T-helper 1 cell (primary cell): ENCODE results near the gene GALNT11.
A peak's percentile ranks its signal among the peaks of the same experiment; 100 is the strongest.

Experiments used
- DNase-seq, 5 donors: peaks; one replicate each; pipeline ENCODE4 v3.0.0-alpha.2; 2012 to 2020

The GALNT11 gene

DNA sequence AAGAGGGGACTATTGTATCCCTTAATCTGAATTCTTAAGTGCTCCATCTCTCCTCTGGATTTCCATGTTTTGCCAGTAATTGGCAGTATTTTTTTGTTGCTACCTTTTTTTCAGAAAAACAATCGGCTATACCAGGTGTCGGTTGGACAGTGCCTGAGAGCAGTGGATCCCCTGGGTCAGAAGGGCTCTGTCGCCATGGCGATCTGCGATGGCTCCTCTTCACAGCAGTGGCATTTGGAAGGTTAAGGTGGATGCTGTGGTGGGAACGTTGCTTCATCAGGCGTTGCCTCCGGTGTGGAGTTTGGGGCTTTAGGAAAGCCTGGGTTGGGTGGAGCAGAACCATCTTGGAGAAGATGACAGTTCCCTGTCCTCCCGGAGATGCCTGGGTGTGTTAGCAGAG, 96.0 kb downstream of the GALNT11 start:
- no peak for DNase-seq

DNA sequence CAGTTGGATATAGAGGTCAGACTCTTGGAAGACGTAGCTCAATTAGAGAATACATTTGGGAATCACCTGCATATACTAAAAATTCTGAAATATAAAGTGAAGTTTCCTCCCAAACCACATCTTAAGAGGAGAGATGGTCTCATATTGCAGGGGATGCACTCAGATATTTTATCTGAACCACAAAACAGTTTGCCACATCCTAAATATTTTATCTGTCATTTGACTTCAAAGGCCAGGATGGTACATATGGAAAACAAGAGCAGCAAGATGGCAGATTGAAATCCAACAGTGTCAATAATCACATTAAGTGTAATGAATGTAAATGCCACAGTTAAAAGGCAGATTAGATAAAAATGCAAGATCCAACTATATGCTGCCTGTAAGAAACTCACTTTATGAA, 97.1 kb downstream of the GALNT11 start:
- DNase-seq, result no peak

DNA sequence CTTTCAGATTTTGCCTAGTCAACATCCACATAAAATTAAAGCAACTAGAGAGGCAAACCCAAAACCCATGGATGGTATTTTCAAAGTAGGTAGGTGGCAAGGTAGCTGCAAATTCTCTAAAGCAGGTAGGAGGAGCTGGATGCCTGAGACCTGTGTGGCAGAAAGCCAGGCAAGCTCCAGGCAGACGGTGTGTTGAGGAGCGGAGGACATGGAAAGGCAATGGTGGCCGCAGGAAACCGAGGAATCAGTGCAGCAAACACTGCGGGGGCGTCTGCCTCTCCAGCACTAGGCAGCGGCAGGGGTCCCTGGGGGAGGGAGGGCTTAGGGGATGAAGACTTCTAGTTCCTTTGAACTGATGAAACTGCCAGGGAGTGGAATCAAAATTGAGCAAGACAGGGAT, 101.3 kb downstream of the GALNT11 start:
- DNase-seq, result no peak

DNA sequence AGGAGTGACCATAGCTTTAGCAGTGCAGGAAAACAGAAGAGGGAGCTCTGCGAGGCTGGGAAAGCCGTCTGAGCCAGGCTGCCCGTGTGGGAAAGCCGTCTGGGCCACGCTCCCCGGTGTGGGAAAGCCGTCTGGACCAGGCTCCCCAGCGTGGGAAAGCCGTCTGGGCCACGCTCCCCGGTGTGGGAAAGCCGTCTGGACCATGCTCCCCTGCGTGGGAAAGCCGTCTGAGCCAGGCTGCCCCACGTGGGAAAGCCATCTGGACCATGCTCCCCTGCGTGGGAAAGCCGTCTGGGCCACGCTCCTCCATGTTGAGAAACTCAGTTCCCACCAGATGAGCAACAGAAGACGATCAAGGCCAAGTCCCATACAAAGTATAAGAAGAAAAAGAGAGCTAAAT, 101.8 kb downstream of the GALNT11 start:
- DNase-seq, result no peak

DNA sequence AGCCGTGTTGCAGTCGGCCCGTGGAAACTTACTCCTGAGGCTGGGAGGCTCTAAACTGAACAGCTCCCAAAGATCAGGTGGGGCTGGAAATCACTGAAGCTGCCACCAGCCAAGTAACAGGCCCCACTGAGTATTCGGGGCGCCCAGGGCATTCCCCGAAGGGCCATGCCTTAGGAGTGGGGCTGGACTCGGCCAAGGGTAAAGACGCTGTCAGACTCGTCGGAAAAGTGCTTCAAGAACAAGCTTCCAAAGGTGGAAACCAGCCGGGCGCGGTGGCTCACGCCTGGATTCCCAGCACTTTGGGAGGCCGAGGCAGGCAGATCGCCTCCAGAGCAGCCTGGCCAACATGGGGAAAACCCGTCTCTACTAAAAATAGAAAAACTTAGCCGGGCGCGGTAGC, 102.8 kb downstream of the GALNT11 start:
- no peak for DNase-seq

DNA sequence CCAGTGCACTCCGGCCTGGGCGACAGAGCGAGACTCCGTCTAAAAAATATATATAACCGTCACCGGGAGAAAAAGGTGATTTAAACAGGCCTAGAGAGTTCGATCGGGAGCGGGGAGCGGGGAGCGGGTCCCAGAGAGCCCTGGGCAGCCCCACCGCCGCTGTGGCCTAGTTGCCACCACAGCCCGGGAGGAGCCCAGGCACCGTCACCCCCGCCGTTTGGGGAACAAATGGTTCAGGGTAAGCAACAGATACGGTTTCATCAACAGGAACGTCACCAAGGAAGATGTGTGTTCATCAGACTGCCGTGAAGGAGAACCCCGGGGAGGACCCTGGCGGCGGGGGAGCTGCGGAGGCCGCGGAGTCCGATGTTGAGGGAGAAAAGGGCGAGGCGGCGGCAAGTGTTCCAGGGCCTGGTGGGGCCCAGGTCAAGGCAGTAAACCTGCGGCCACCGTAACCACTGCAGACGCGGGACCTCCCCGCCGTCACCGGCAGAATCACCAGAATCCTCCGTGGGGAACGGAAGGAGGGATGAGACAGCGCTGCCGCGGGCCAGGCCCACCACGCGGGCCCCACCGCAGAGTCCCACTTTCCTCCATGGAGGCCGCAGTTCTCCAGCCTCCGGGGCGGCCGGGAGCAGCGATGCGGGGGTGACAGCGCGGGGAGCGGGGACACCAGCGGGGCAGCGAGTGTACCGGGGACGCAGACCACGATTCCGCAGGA, 103.4 kb downstream of the GALNT11 start:
- DNase-seq, result no peak

DNA sequence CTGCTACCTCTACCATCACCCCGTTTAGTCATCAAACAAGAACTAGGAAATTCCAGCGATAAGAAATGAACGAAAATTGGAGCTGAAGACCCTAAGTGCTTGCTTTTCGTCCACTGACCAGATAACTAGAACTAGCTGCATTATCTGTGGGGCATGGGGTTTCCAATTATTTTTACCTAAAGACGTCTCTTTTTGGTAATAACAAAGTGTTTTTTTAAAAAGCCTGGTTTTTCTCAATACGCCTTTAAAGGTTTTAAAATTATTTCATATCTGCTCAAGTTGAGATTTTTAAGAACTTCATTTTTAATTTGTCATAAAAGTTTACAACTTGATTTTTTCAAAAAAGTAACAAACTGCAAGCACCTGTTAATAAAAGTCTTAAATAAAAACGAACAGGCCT, 104.2 kb downstream of the GALNT11 start:
- no peak for DNase-seq

DNA sequence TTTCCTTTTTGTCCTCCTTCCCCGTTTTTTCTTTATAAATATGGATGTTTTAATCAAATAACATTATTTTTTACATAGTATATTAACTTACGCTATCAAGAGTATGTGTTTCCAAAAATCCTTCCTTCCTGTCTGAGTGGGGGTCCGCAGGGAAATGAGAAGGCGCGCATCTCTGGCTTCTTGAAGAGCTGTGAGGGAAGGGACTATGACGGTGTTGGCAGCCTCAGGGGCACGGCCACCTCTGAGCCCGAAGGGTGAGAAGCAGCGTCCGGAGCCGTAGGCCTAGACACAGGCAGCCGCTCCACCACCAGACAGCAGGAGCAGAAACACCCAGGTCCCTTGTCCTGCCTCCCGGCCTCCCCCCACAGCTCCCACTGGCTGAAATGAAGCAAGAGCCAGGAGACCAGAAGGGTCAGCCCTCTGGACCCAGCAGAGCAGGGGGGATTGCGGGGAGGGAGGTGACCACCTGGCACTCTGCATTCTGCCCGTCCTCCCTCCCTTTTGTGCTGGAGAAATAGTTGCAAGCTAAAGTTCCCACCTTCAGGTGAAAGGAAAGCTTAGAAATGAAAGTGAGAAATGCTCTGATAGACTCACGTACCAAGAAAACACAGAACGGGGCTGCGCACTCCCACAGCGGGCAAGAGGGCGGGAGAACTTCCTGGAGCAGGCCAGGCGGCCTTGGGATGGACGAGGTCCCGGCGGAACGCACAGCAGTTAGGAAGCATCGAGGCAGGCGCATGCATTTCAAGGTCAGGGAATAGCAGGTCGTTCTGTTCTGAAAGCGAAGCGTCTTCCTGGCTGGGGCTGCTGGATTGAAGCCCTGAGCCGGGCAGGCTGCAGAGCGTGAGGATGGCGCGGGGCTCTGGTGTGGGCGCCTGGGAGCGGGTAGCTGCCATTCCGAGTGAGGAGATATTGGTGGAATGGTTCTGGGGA, 105.5 kb downstream of the GALNT11 start:
- no peak for DNase-seq

DNA sequence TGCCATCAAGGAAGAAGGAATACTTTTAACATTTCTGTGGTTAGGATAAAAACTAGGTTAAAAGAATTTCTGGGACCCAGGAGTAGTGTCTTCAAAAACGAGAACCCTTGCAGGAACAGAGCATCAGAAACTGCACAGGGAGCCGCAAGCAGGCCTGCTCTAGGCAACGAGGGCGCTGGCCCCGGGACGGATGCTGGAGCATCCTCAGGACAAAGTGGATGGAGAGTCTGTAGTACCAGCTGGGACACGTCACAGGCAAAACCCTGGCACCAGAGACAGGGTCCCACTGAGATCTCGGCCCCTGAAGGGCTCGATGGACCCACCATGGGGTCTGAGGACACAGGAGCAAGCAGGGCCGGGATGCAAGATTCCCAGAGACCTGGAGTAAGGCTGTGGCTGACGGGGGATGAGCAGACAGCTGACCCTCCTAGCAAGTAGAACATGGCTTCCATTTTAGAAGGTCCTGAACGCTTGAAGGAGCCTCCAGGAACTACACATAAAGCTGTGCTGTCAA, 106.6 kb downstream of the GALNT11 start:
- no peak for DNase-seq

DNA sequence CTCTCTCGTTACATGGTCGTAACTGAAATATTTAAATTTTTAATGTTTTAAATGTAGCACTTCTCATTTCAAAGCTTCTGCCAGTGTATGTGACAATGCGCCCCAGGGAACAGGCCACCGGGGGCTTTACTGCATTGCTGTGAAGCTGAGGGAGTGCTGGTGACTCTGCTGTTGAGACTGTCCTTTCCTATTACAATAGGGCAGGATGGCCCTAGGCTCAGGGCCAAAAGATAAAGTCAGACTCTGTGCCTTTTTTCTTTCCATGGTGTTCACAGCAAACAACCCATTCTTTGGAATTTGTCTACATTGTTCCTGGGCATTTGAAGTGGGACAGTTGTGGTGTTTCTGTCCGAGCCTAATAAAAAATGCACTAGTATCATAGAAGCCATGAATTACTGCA, 107.3 kb downstream of the GALNT11 start:
- no peak for DNase-seq

DNA sequence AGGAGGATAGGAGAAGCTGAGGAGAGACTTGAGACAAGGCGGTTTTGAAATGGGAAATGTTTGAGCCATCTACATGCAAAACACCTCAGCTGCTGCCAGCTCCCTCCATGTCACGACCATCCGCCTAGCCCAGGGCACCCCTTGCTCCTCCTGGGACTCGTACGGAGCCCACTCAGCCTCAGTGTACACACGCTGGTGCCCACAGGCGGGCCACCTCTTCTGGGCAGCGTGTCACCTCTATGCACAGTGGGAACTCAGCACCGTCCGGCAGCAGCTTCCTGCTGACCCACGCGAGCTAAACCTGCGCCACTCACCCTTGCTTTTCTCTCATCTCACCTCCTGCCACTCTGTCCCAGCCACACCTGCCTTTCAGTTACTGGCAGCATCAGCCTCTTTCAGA, 108.3 kb downstream of the GALNT11 start:
- no peak for DNase-seq

DNA sequence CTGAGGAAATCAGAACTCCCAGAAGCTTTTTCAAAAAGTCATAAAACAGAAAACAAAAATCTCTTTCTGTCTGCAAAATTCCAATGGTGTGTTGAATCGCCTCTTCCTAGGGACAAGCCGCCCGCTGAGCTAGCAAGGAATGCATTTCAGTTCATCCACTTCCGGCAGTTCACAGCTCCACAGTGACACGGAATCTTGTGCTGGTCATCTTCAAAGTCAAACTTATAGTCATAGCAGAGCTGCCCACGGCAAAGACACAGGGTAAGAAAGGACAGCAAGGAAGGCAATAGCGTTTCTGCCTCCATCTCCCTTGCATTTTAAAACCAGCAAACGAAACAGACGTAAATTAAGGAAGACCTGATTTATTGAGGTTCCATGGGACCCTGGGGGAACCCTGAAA, 111.2 kb downstream of the GALNT11 start:
- no peak for DNase-seq

DNA sequence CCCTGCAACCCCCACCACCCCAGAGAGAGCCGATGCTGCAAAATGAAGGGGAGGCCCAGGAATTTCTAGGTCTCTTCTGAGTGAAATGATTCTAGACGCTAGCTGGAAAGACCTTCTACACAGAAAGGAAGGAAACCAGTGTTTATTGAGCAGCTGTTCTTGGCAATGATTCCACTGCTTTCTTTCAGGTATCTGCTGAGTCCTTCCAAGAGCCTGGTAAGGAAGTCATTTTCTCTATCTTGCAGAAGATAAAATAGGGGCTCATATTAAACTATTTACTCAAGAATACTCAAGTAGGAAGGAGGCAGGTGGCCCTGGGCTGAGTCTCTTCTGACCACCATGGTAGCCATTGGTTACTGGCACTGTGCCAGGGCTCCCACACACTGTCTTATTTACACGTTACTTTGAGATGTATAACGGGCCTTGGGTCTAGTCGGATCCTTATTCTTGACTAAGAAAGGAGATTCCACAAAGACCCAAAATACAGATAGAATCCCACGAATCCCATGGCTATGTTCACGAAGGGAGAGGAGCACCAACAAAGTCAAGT, 112.1 kb downstream of the GALNT11 start:
- DNase-seq, result no peak

DNA sequence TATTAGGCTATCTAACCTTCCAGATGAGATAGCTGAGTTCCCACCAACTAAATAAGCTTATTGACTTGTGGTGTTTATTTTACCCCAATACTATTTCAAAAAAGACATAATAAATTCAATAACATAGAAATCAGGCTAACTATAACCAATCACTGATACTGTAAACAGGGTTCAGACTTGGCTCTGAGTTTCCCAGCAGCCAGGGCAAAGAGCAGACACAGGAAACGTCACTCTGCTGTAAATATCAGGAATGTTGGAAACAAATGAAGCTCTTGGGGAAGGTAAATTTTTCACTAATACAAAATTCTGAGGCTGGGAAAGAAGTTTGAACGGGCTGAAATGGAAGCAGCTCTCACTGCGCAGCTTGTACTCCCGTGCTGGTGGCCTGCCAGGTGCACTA, 114.6 kb downstream of the GALNT11 start:
- no peak for DNase-seq

DNA sequence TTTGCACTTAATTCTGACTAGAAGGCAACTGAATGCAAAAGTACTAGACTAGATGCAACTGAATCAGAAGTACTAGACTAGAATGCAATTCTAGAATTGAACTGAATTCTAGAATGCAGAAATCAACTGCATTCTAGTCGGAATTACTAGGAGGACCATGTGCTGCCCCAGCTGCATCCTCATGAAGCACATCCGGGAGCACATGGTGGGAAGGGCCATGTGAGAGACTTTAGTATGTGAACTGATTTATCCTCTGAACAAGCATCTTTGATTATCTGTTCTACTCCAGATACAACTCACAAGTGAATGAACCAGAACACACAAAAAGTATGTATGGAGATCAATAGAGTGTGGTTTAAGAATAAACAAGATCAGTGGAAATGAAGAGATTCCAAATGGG, 115.1 kb downstream of the GALNT11 start:
- no peak for DNase-seq

DNA sequence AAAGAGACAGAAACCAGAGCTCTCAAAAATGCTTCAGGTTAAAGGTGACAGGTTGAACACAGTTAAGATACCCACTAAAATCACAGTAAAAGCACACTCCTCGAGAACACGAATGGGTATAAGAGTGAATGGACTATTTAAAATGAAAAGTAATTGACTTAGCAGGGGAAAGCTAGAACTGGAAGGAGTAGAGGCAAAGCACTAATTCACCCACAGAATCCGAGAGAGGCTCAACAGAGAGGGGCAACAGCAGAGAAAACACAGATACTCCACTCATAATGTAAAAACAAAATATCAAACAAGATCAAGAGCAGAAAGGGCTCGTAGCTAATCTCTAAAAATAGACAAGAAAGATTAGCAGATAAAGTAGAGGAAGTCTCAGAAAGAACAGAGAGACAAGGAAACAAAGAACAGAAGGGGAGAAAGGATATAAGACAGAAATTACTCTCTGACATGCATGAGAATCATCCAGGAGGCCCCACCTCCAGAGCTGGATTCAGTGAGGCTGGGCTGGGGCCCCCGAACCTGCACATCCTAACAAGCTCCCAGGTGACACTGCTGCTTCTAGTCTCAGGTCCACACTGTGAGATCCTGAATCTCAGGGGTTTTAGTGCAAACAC, 117.6 kb downstream of the GALNT11 start:
- no peak for DNase-seq

DNA sequence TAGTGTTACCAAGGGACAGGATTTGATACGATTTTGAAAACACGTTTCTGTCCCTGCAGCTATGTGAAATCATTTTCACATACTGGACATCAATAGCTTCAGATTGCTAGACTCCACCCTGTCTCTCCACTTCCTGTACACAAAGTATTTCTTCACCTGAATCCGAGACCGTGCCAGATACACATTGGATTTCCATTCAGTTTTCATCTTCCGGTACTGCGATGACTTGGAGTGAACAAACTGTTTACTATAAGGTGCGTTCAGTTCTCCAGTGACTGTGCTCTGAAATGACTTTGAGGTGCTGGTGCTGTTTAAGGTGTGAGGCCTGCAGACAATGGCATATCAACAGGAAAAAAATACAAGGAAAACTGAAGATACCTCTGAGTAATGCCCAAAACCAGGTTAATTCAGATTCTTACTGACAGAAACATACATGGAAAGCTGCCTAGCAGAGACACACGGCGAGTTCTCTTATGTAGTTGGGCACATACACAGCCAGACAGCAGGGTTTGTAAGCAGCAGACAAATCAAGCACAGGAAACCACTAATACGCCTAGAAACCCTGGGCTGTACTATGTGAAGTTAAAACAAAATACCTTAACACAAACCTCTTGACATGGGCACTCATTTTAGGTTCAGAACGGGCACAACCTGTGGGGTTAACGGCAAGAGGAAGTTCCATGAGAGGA, 119.2 kb downstream of the GALNT11 start:
- peak in 2 of 5 donors; percentile 12 to 69 for DNase-seq

DNA sequence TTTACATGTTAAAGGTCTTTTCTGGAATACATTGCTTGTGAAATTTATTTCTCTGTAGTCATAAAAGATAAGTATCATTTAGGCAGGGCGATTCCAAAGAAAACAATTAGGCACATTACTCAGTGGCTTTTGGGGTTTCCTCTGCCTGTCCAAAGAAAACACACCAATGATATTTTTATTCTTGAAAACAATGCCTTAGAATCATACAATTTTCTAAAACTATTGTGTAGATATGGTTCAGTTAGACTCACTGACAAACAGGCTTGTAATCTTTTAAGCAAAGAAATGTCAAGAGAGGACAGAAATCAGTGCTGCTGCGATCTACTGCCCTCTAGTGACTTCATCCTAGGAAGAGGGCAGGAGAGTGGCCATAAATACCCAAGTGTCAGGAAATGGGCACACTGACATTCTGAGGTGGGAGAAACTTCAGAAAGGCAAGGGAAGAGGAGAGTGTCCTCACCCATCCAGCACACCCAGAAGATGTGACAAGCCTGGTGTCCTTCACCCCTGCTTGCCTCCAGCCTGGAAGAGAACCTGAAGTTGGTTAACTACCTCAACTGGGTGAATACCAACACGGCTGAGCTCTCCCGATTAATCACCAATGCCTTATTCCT, 120.5 kb downstream of the GALNT11 start:
- DNase-seq, result peak in 2 of 5 donors; percentile 16 to 37

DNA sequence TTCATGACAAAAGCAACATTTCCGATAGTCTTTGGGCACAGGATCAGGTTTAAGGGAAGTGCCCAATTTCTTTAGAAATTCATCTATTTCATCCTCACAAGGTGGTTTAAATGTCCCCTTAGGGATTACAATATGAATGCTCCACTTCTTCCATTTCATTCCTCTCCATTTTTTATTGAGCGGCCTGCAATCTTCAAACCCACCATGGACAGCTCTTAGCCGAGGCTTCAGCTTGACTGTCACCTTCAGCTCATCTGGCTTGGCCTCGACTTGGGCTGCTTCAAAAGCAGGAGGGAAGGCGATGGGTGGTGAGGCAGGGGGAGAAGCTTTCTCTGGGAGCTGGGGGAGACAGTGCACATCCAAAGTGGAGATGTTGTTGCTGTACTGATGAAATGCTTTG, 123.2 kb downstream of the GALNT11 start:
- no peak for DNase-seq

DNA sequence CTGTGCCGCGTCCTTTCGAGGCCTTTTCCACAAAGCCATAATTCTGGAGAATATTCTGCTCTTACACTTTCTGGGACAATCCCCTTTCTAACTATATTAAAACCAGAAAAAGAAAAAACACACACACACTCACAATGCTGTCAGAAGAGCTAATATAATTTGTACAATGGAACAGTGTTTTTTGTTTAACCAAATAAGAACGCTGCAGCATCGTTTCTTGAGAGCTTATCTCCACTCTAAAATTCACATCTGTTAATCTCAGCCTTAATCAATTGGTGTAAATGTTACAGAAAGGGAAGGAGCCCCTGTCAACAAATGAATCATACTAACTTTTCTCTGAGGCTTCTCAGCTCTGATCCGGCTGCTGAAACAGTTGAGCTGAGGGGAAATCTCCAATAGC, 123.9 kb downstream of the GALNT11 start:
- DNase-seq, result no peak

DNA sequence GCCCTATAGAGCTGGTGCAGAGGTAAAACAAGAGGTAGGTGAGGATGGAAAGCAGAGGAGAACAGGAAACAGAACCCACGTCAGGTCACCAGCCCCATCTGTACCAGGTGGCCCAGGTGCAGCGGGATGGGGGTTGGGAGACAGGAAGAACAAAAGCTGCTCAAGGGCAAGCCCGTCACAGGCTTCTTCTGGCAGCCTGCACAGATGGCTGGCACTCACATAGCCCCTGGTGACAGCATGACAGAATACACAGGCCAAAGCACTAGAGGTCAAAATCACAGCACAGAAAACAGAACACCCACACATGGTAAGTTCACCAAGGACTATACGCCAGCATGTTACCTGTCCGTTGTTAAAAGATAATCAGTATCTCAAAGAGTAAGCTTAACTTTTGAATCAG, 126.8 kb downstream of the GALNT11 start:
- no peak for DNase-seq
